ENCODE results near the gene MAB21L3.

MAB21L3 gene

GRCh38 chr1:116147114-116147510 is 35.9 kb downstream of the MAB21L3 start:
- H3K4me1 ChIP-seq = peaks cover 0 to 8% (median 6%) of the 10 kb centered on the region in 10 experiments; a peak in 14 of 20 replicates
- peaks cover 26 to 38% (median 29%) of the 10 kb centered on the region in 11 experiments for H3K9me3 ChIP-seq (replicated peaks in 1 of 11)
- H3K4me2 ChIP-seq = no peak overlapping the region
- no peaks in the 10 kb centered on the region for H3K36me3 ChIP-seq
- no peaks in the 10 kb centered on the region for H4K20me1 ChIP-seq
- TF ChIP-seq Cebpa-rat (IDR thresholded peaks at IDR 0.05) = no peak
- no peak overlapping the region for H3K9ac ChIP-seq
- no peak overlapping the region for H3K4me3 ChIP-seq
- H3K27me3 ChIP-seq = no peaks in the 10 kb centered on the region
- no peak overlapping the region for H3K27ac ChIP-seq

- H3K9me3 ChIP-seq (replicated peaks in 1 of 11) = peaks cover 26 to 38% (median 29%) of the 10 kb centered on the region in 11 experiments
- H3K36me3 ChIP-seq = no peaks in the 10 kb centered on the region
- H4K20me1 ChIP-seq = no peaks in the 10 kb centered on the region
- H3K27me3 ChIP-seq = no peaks in the 10 kb centered on the region
- TF ChIP-seq Cebpa-rat (IDR thresholded peaks at IDR 0.05) = no peak
- no peak overlapping the region for H3K27ac ChIP-seq
- H3K9ac ChIP-seq = no peak overlapping the region
- peaks cover 0 to 11% (median 8%) of the 10 kb centered on the region in 10 experiments; a peak in 16 of 20 replicates for H3K4me1 ChIP-seq
- no peak overlapping the region for H3K4me3 ChIP-seq
- no peak overlapping the region for H3K4me2 ChIP-seq
Observed at GRCh38 chr1:116147972-116148371, 36.8 kb downstream of the MAB21L3 start.

- peaks cover 21 to 31% (median 26%) of the 10 kb centered on the region in 11 experiments for H3K9me3 ChIP-seq (replicated peaks in 1 of 11)
- H3K36me3 ChIP-seq = no peaks in the 10 kb centered on the region
- peaks cover 0 to 11% (median 8%) of the 10 kb centered on the region in 10 experiments; a peak in 16 of 20 replicates for H3K4me1 ChIP-seq
- no peak overlapping the region for H3K4me3 ChIP-seq
- TF ChIP-seq Cebpa-rat (IDR thresholded peaks at IDR 0.05) = no peak
- H3K27me3 ChIP-seq = no peaks in the 10 kb centered on the region
- H3K4me2 ChIP-seq = no peak overlapping the region
- H3K27ac ChIP-seq = no peak overlapping the region
- no peaks in the 10 kb centered on the region for H4K20me1 ChIP-seq
- H3K9ac ChIP-seq = no peak overlapping the region
Observed at GRCh38 chr1:116148967-116149366, 37.8 kb downstream of the MAB21L3 start.

GRCh38 chr1:116150368-116150767 is 39.2 kb downstream of the MAB21L3 start:
- Histone ChIP-seq H3K36me3 (no peaks in the 10 kb centered on the region), H3K27ac (no peak overlapping the region), H3K9me3 (replicated peaks in 1 of 11) (peaks cover 7 to 18% (median 12%) of the 10 kb centered on the region in 11 experiments; a peak in 21 of 22 replicates), H3K4me3 (no peak overlapping the region), H3K4me1 (peaks cover 0 to 11% (median 8%) of the 10 kb centered on the region in 10 experiments; a peak in 16 of 20 replicates), H3K4me2 (no peak overlapping the region), H3K9ac (no peak overlapping the region), H4K20me1 (no peaks in the 10 kb centered on the region), H3K27me3 (no peaks in the 10 kb centered on the region)
- no peak for TF ChIP-seq Cebpa-rat (IDR thresholded peaks at IDR 0.05)

GRCh38 chr1:116151739-116152576 is 40.8 kb downstream of the MAB21L3 start:
- peaks cover 0 to 2% (median 0%) of the 10 kb centered on the region in 11 experiments; a peak in 8 of 22 replicates for H3K9me3 ChIP-seq (replicated peaks in 1 of 11)
- peak overlapping the region; percentile 43 to 67 (median 54); a peak in 19 of 20 replicates for H3K4me3 ChIP-seq
- no peak for TF ChIP-seq Cebpa-rat (IDR thresholded peaks at IDR 0.05)
- H3K9ac ChIP-seq = peak overlapping the region; percentile 63 to 79 (median 74)
- no peaks in the 10 kb centered on the region for H3K36me3 ChIP-seq
- H3K27ac ChIP-seq = peak overlapping the region in 10 of 11 experiments; percentile 51 to 74 (median 70); a peak in 19 of 22 replicates
- peaks cover 0 to 11% (median 8%) of the 10 kb centered on the region in 10 experiments; a peak in 16 of 20 replicates for H3K4me1 ChIP-seq
- no peaks in the 10 kb centered on the region for H3K27me3 ChIP-seq
- H3K4me2 ChIP-seq = peak overlapping the region; percentile 76 to 91 (median 88)
- no peaks in the 10 kb centered on the region for H4K20me1 ChIP-seq

GRCh38 chr1:116152577-116152943 is 41.4 kb downstream of the MAB21L3 start:
- peak overlapping the region; percentile 43 to 67 (median 54); a peak in 17 of 20 replicates for H3K4me3 ChIP-seq

GRCh38 chr1:116152950-116153691 is 41.9 kb downstream of the MAB21L3 start:
- H4K20me1 ChIP-seq = no peaks in the 10 kb centered on the region
- H3K4me3 ChIP-seq = no peak overlapping the region
- H3K9me3 ChIP-seq (replicated peaks in 1 of 11) = no peaks in the 10 kb centered on the region
- peaks cover 0 to 11% (median 8%) of the 10 kb centered on the region in 10 experiments; a peak in 16 of 20 replicates for H3K4me1 ChIP-seq
- no peak overlapping the region for H3K9ac ChIP-seq
- no peak overlapping the region for H3K4me2 ChIP-seq
- H3K27ac ChIP-seq = no peak overlapping the region
- no peak for TF ChIP-seq Cebpa-rat (IDR thresholded peaks at IDR 0.05)
- H3K27me3 ChIP-seq = no peaks in the 10 kb centered on the region
- no peaks in the 10 kb centered on the region for H3K36me3 ChIP-seq

More at GRCh38 chr1:116152577-116152943, 41.4 kb downstream of the MAB21L3 start:
- Histone ChIP-seq H3K4me1 (peaks cover 0 to 11% (median 8%) of the 10 kb centered on the region in 10 experiments; a peak in 16 of 20 replicates), H3K9me3 (replicated peaks in 1 of 11) (no peaks in the 10 kb centered on the region), H4K20me1 (no peaks in the 10 kb centered on the region), H3K9ac (peak overlapping the region in 10 of 11 experiments; percentile 63 to 79 (median 74); a peak in 20 of 22 replicates), H3K27ac (peak overlapping the region in 9 of 11 experiments; percentile 60 to 74 (median 73); a peak in 18 of 22 replicates), H3K4me2 (peak overlapping the region; percentile 76 to 91 (median 88)), H3K27me3 (no peaks in the 10 kb centered on the region), H3K36me3 (no peaks in the 10 kb centered on the region)
- no peak for TF ChIP-seq Cebpa-rat (IDR thresholded peaks at IDR 0.05)

GRCh38 chr1:116153692-116154031 is 42.5 kb downstream of the MAB21L3 start:
- no peak overlapping the region for H3K9ac ChIP-seq
- H4K20me1 ChIP-seq = no peaks in the 10 kb centered on the region
- TF ChIP-seq Cebpa-rat (IDR thresholded peaks at IDR 0.05) = no peak
- H3K27me3 ChIP-seq = no peaks in the 10 kb centered on the region
- no peaks in the 10 kb centered on the region for H3K36me3 ChIP-seq
- H3K4me2 ChIP-seq = no peak overlapping the region
- H3K9me3 ChIP-seq (replicated peaks in 1 of 11) = no peaks in the 10 kb centered on the region
- H3K4me1 ChIP-seq = peaks cover 0 to 11% (median 8%) of the 10 kb centered on the region in 10 experiments; a peak in 16 of 20 replicates
- H3K4me3 ChIP-seq = no peak overlapping the region
- no peak overlapping the region for H3K27ac ChIP-seq

- Histone ChIP-seq H3K27me3 (no peaks in the 10 kb centered on the region), H3K4me1 (peaks cover 0 to 11% (median 8%) of the 10 kb centered on the region in 10 experiments; a peak in 16 of 20 replicates), H3K4me2 (no peak overlapping the region), H3K4me3 (no peak overlapping the region), H3K27ac (no peak overlapping the region), H3K9ac (no peak overlapping the region), H3K9me3 (replicated peaks in 1 of 11) (peaks cover 0 to 4% (median 0%) of the 10 kb centered on the region in 11 experiments; a peak in 2 of 22 replicates), H4K20me1 (no peaks in the 10 kb centered on the region), H3K36me3 (no peaks in the 10 kb centered on the region)
- no peak for TF ChIP-seq Cebpa-rat (IDR thresholded peaks at IDR 0.05)
Observed at GRCh38 chr1:116154536-116154935, 43.3 kb downstream of the MAB21L3 start.
